GM12878 (cell line): ENCODE measurements around the gene SPSB3. TPM values are rescaled to one million over a fixed set of nuclear protein-coding genes. Genes with fewer than 3 reads are reported as not detected.

Experiments used
- ATAC-seq: fragments of 200-7000 bp; cut with Tn5 transposase; 3 replicates; pipeline ENCODE4 v1.9.1; 2020; ENCODE audit warnings: mild to moderate bottlenecking, moderate library complexity
- BruUV-seq: library from RNA; stranded (reverse); fragments of 400-500 nt; replicated peaks from 2 replicates; lab custom pipeline; 2021; lab: Mats Ljungman, UMichigan
- CTCF ChIA-PET: fragments of 300-600 bp; sonication (Branson Sonifier 250); formaldehyde crosslinking; extraction: SDS; loops from one replicate; lab custom pipeline; 2021; ENCODE audit warnings: inconsistent platforms; lab: Yijun Ruan, JAX
- POLR2A ChIA-PET: fragments of 350-600 bp; formaldehyde crosslinking; extraction: SDS; loops from one replicate; lab custom pipeline; 2021; ENCODE audit warnings: inconsistent platforms; lab: Charles Lee
- RAD21 ChIA-PET: fragments of 300-600 bp; sonication (Branson Sonifier 250); formaldehyde crosslinking; loops from one replicate; lab custom pipeline; 2023; ENCODE audit warnings: antibody characterized with exemption; ENCODE audit not compliant: unreplicated experiment; lab: Charles Lee
- SMC1A ChIA-PET: fragments of 300-600 bp; sonication (Branson Sonifier 250); formaldehyde crosslinking; loops from one replicate; lab custom pipeline; 2023; ENCODE audit not compliant: unreplicated experiment, uncharacterized antibody; lab: Charles Lee
- DNase-seq: peaks from one replicate; pipeline ENCODE4 v3.0.0-alpha.2; 2011; ENCODE audit warnings: low read depth, low spot score
- FAIRE-seq: peaks from 3 replicates; lab custom pipeline; 2011; peaks lifted over from hg19 to GRCh38; lab: Jason Lieb, UNC
- H2AFZ ChIP-seq: 2 replicates; pipeline ENCODE4 v1.6.0; 2011; ENCODE audit warnings: low read depth, low read length, control low read depth; ENCODE audit not compliant: control insufficient read depth
- H3K27ac ChIP-seq: 2 replicates; pipeline ENCODE4 v1.5.1; 2011; ENCODE audit warnings: control low read depth; ENCODE audit not compliant: control insufficient read depth, insufficient read depth
- H3K27me3 ChIP-seq, 2 experiments: replicated peaks in 1 of 2; 2 replicates each; pipeline versions ENCODE4 v1.6.0 to v1.6.1; 2011; ENCODE audit warnings: low read length in 1 of 2; ENCODE audit not compliant: control insufficient read depth in 2 of 2, insufficient read depth in 2 of 2
- H3K36me3 ChIP-seq, 2 experiments: 2 replicates each; pipeline ENCODE4 v1.5.1; 2011; ENCODE audit warnings: low read length in 1 of 2; ENCODE audit not compliant: control insufficient read depth in 2 of 2, insufficient read depth in 2 of 2
- H3K4me1 ChIP-seq: 2 replicates; pipeline ENCODE4 v1.6.1; 2011; ENCODE audit warnings: mild to moderate bottlenecking, low read length, moderate library complexity, mixed read lengths; ENCODE audit not compliant: control insufficient read depth, insufficient read depth
- H3K4me2 ChIP-seq: 2 replicates; pipeline ENCODE4 v1.6.0; 2011; ENCODE audit warnings: control low read depth; ENCODE audit not compliant: control insufficient read depth, insufficient read depth
- H3K4me3 ChIP-seq: fragments of 200-600 bp; sonication (generic); 2 replicates; pipeline ENCODE4 v1.5.1; 2016
- H3K79me2 ChIP-seq: 2 replicates; pipeline ENCODE4 v1.6.0; 2011; ENCODE audit warnings: low read length; ENCODE audit not compliant: control insufficient read depth, insufficient read depth
- H3K9ac ChIP-seq: 2 replicates; pipeline ENCODE4 v1.8.0; 2011; ENCODE audit warnings: low read length, control low read depth, mixed read lengths; ENCODE audit not compliant: control insufficient read depth, insufficient read depth
- H3K9me3 ChIP-seq: replicated peaks from 3 replicates; pipeline ENCODE4 v1.5.1; 2011; ENCODE audit warnings: mild to moderate bottlenecking, low read length; ENCODE audit not compliant: control insufficient read depth, insufficient read depth
- H4K20me1 ChIP-seq: 2 replicates; pipeline ENCODE4 v1.6.0; 2011; ENCODE audit not compliant: control insufficient read depth, insufficient read depth
- BHLHE40 ChIP-seq, 2 experiments: fragments of 450-650 bp in 1 of 2; IDR thresholded peaks; 2 replicates each; pipeline ENCODE4 v1.6.1; 2011 to 2017; ENCODE audit warnings: low read depth in 2 of 2, borderline replicate concordance in 1 of 2, improper control_type of control experiment in 1 of 2, low read length in 1 of 2, mild to moderate bottlenecking in 1 of 2
- CBX5 ChIP-seq: sonication (generic); IDR thresholded peaks from 2 replicates; pipeline ENCODE4 v1.6.1; 2016; ENCODE audit warnings: low read depth, moderate library complexity, mild to moderate bottlenecking, inconsistent platforms
- CREM ChIP-seq: IDR thresholded peaks from 2 replicates; pipeline ENCODE4 v1.6.1; 2014; ENCODE audit warnings: antibody characterized with exemption, low read depth
- ETV6 ChIP-seq, 2 experiments: fragments of 450-650 bp in 1 of 2; IDR thresholded peaks in 1 of 2; conservative IDR thresholded peaks in 1 of 2; 2 replicates each; pipeline ENCODE4 v1.6.1; 2014; ENCODE audit warnings: antibody characterized with exemption in 1 of 2, borderline replicate concordance in 1 of 2, low read depth in 1 of 2, mild to moderate bottlenecking in 1 of 2, moderate library complexity in 1 of 2
- HCFC1 ChIP-seq: fragments of 150-350 bp; IDR thresholded peaks from 2 replicates; pipeline ENCODE4 v1.6.1; 2014; ENCODE audit warnings: low read length
- IRF3 ChIP-seq: fragments of 450-650 bp; IDR thresholded peaks from 2 replicates; pipeline ENCODE4 v1.6.1; 2014; ENCODE audit warnings: mild to moderate bottlenecking
- MTA2 ChIP-seq: fragments of 450-650 bp; IDR thresholded peaks from 2 replicates; pipeline ENCODE4 v1.6.1; 2016; ENCODE audit warnings: low read depth, mild to moderate bottlenecking, moderate library complexity
- MYB ChIP-seq: fragments of 150-350 bp; IDR thresholded peaks from 2 replicates; pipeline ENCODE4 v1.6.1; 2014; ENCODE audit warnings: mild to moderate bottlenecking, low read depth, low read length, borderline replicate concordance
- NRF1 ChIP-seq: conservative IDR thresholded peaks from 2 replicates; pipeline ENCODE4 v1.6.1; 2011; ENCODE audit warnings: mild to moderate bottlenecking, low read depth, low read length, improper control_type of control experiment
- PML ChIP-seq: IDR thresholded peaks from 2 replicates; pipeline ENCODE4 v1.6.1; 2012; ENCODE audit warnings: low read length, inconsistent platforms
- POLR2A ChIP-seq: IDR thresholded peaks from 2 replicates; pipeline ENCODE4 v1.6.1; 2011; ENCODE audit warnings: low read depth, mild to moderate bottlenecking, low read length
- SMC3 ChIP-seq: IDR thresholded peaks from 2 replicates; pipeline ENCODE4 v1.6.1; 2011; ENCODE audit warnings: low read length, improper control_type of control experiment, borderline replicate concordance
- STAT3 ChIP-seq: IDR thresholded peaks from 2 replicates; pipeline ENCODE4 v1.6.1; 2011; ENCODE audit warnings: low read depth, low read length, improper control_type of control experiment
- SUPT20H ChIP-seq: IDR thresholded peaks from 2 replicates; pipeline ENCODE4 v1.6.1; 2011; ENCODE audit warnings: low read depth, mild to moderate bottlenecking, low read length, moderate library complexity, borderline replicate concordance; ENCODE audit not compliant: control insufficient read depth
- TCF3 ChIP-seq: IDR thresholded peaks from 2 replicates; pipeline ENCODE4 v1.6.1; 2012; ENCODE audit warnings: low read depth, mild to moderate bottlenecking, low read length, borderline replicate concordance; ENCODE audit not compliant: insufficient read depth
- ZNF24 ChIP-seq: fragments of 450-650 bp; IDR thresholded peaks from 2 replicates; pipeline ENCODE4 v1.6.1; 2017; ENCODE audit warnings: antibody characterized with exemption, mild to moderate bottlenecking
- WGBS: methylation state at CpG from one replicate; pipeline ENCODE4 v1.1.6; 2016; ENCODE audit warnings: low lambda C conversion rate; ENCODE audit not compliant: insufficient replicate concordance, insufficient coverage; ENCODE audit errors: missing lambda C conversion rate; 5-methylcytosine and 5-hydroxymethylcytosine counted together
- in situ Hi-C: fragments of 300-500 bp; cut with MboI; formaldehyde crosslinking; loops from 9 replicates; pipeline ENCODE4 v1.14.3; 2018; ENCODE audit warnings: mixed read lengths
- intact Hi-C: fragments of 100-400 bp; cut with micrococcal nuclease; formaldehyde crosslinking; loops from one replicate; pipeline ENCODE4 v1.14.2; 2022; ENCODE audit not compliant: unreplicated experiment
- polyA plus RNA-seq, 11 experiments: library from polyadenylated mRNA; depleted of rRNA in 4 of 11; unstranded in 6 of 11; stranded (reverse) in 5 of 11; fragments of >200 nt; fragmentation: Nextera tagmentation in 4 of 11; fragmentation: Illumina TruSeq in 1 of 11; extraction: Ambion mirVana in 4 of 11; extraction: Trizol in 1 of 11; gene quantifications; 1 replicate in 1 of 11; 2 replicates in 10 of 11; pipeline versions ENCODE4 v1.2.1 to v1.2.3, GENCODE V29; 2011 to 2016; ENCODE audit warnings: inconsistent platforms in 2 of 11, missing spikeins in 2 of 11, low read depth in 1 of 11
- total RNA-seq, 4 experiments: library from RNA; depleted of rRNA in 3 of 4; stranded (reverse); fragments of >200 nt in 3 of 4; fragmentation: Illumina TruSeq in 1 of 4; extraction: Trizol in 1 of 4; gene quantifications; 2 replicates each; pipeline versions ENCODE4 v1.2.1 to v1.2.3, GENCODE V29; 2013 to 2021
- TF ChIP-seq, protein P1 (sequence below): IDR thresholded peaks from 2 replicates; pipeline ENCODE4 v1.6.1; 2012; ENCODE audit warnings: mild to moderate bottlenecking, low read depth, low read length
- TF ChIP-seq, protein P2 (sequence below): IDR thresholded peaks from 2 replicates; pipeline ENCODE4 v1.6.1; 2012; ENCODE audit warnings: low read depth, low read length, improper control_type of control experiment

The SPSB3 gene
- total and polyA plus RNA-seq, 10 of the 15 experiments (the other 5 are each of a cell fraction or from before 2014, with no cell fraction given) = 0.31 to 26.9 (median 14.0) TPM

DNA sequence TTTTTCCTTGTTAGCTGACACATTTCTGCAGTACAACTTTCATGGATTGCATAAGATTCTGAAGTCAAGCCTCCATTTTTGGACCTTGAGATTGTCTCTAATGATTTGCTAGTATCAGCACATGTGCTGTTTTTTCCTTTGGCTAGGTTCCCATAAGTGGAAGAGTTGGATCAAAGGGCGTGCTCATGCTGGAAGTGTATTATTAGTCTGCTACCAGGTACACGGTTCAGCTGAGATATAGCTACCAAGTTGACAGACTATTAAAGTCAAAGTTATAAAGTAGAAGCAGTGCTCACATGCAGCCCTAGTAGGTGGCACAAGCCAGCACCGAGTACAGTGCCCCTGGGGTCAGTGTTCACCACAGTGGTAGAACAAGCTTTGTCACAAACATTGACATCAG lies 47.8 kb upstream of the SPSB3 start:
- no peak for TF ChIP-seq MTA2
- no peak for TF ChIP-seq CREM
- TF ChIP-seq STAT3 = no peak
- TF ChIP-seq NRF1 = no peak
- no peak for TF ChIP-seq MYB
- TF ChIP-seq SMC3 = no peak
- no peak for TF ChIP-seq BHLHE40 (IDR thresholded peaks at IDR 0.05; ENCODE audit: borderline replicate concordance in 1 of 2, low read depth in 2 of 2, low read length in 1 of 2)
- no peak for TF ChIP-seq TCF3
- no peak for TF ChIP-seq ZNF24
- no peak for TF ChIP-seq IRF3
- no peak for TF ChIP-seq PML
- TF ChIP-seq, protein P1, sequence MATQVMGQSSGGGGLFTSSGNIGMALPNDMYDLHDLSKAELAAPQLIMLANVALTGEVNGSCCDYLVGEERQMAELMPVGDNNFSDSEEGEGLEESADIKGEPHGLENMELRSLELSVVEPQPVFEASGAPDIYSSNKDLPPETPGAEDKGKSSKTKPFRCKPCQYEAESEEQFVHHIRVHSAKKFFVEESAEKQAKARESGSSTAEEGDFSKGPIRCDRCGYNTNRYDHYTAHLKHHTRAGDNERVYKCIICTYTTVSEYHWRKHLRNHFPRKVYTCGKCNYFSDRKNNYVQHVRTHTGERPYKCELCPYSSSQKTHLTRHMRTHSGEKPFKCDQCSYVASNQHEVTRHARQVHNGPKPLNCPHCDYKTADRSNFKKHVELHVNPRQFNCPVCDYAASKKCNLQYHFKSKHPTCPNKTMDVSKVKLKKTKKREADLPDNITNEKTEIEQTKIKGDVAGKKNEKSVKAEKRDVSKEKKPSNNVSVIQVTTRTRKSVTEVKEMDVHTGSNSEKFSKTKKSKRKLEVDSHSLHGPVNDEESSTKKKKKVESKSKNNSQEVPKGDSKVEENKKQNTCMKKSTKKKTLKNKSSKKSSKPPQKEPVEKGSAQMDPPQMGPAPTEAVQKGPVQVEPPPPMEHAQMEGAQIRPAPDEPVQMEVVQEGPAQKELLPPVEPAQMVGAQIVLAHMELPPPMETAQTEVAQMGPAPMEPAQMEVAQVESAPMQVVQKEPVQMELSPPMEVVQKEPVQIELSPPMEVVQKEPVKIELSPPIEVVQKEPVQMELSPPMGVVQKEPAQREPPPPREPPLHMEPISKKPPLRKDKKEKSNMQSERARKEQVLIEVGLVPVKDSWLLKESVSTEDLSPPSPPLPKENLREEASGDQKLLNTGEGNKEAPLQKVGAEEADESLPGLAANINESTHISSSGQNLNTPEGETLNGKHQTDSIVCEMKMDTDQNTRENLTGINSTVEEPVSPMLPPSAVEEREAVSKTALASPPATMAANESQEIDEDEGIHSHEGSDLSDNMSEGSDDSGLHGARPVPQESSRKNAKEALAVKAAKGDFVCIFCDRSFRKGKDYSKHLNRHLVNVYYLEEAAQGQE = no peak
- TF ChIP-seq SUPT20H = no peak
- no peak for TF ChIP-seq POLR2A
- no peak for TF ChIP-seq CBX5
- TF ChIP-seq ETV6 (conservative IDR thresholded peaks at IDR 0.05 in 1 of 2, IDR thresholded peaks at IDR 0.05 in 1 of 2; ENCODE audit: borderline replicate concordance in 1 of 2, low read depth in 1 of 2) = no peak
- TF ChIP-seq, protein P2, sequence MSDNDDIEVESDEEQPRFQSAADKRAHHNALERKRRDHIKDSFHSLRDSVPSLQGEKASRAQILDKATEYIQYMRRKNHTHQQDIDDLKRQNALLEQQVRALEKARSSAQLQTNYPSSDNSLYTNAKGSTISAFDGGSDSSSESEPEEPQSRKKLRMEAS = no peak
- no peak for TF ChIP-seq HCFC1
- SMC1A ChIA-PET = no interaction called here
- no peak overlapping the region for H2AFZ ChIP-seq
- BruUV-seq = no TSS peak
- no peak overlapping the region for H3K4me2 ChIP-seq
- no peaks in the 10 kb centered on the region for H3K27me3 ChIP-seq
- no peaks in the 10 kb centered on the region for H4K20me1 ChIP-seq
- no peaks in the 10 kb centered on the region for H3K9me3 ChIP-seq
- intact Hi-C loops (no loop called here), in situ Hi-C loops (no loop called here)
- FAIRE-seq = no peak
- CTCF ChIA-PET = no interaction called here
- RAD21 ChIA-PET = no interaction called here
- no peak for ATAC-seq
- no peak for DNase-seq
- H3K79me2 ChIP-seq = peaks cover 17% of the 10 kb centered on the region
- WGBS = 95% methylated on average over 3 of the region's 3 CpGs
- H3K36me3 ChIP-seq = no peaks in the 10 kb centered on the region
- POLR2A ChIA-PET = no interaction called here
- H3K4me3 ChIP-seq = no peak overlapping the region
- no peak overlapping the region for H3K9ac ChIP-seq
- peaks cover 4% of the 10 kb centered on the region; the same call in 1 of the 2 replicates for H3K4me1 ChIP-seq
- no peak overlapping the region for H3K27ac ChIP-seq
